Stomach (tissue), 9 donors: ENCODE data around the gene AZGP1. TPM values are rescaled to one million over a fixed set of nuclear protein-coding genes. Genes with fewer than 3 reads are reported as not detected.
"Not testable (repeated sequence)": the region's sequence is repeated elsewhere in the genome, so short reads cannot be mapped to it uniquely, and the experiment has no call there.

Experiments used
- DNase-seq, 2 donors: peaks; one replicate each; pipeline versions ENCODE4 v3.0.0 to v3.0.0-alpha.2; 2013 to 2019
- H3K27ac ChIP-seq, 5 donors: fragments of 200-600 bp in 4 of 5; sonication (generic) in 4 of 5; one replicate each; pipeline ENCODE4 v1.5.1; 2013 to 2019; ENCODE audit warnings: mild to moderate bottlenecking in 1 of 5, moderate library complexity in 1 of 5
- H3K27me3 ChIP-seq, 3 donors: fragments of 200-600 bp; sonication (generic); one replicate each; pipeline ENCODE4 v1.5.1; 2017 to 2019; ENCODE audit warnings: mixed run types in 1 of 3
- H3K36me3 ChIP-seq, 4 donors: fragments of 200-600 bp; sonication (generic); 1 replicate in 3 of 4; 2 replicates in 1 of 4; pipeline ENCODE4 v1.5.1; 2016 to 2019
- H3K4me1 ChIP-seq, 4 donors: fragments of 200-600 bp; sonication (generic); one replicate each; pipeline ENCODE4 v1.5.1; 2016 to 2019
- H3K4me3 ChIP-seq, 4 donors: fragments of 200-600 bp; sonication (generic) in 3 of 4; one replicate each; pipeline ENCODE4 v1.5.1; 2016 to 2019; ENCODE audit warnings: mild to moderate bottlenecking in 1 of 4
- H3K9me3 ChIP-seq, 4 donors: fragments of 200-600 bp; sonication (generic); one replicate each; pipeline ENCODE4 v1.5.1; 2016 to 2019
- CTCF ChIP-seq, 7 experiments: fragments of 450-650 bp in 4 of 7; fragments of 200-600 bp in 3 of 7; sonication (generic) in 3 of 7; IDR thresholded peaks; one replicate each; pipeline ENCODE4 v1.5.1; 2016 to 2019; ENCODE audit warnings: antibody characterized with exemption in 7 of 7, control low read depth in 2 of 7, mild to moderate bottlenecking in 1 of 7
- EP300 ChIP-seq: sonication (generic); formaldehyde crosslinking; IDR thresholded peaks from one replicate; pipeline ENCODE4 v1.6.1; 2017; ENCODE audit warnings: antibody characterized with exemption
- POLR2A ChIP-seq, 4 donors: fragments of 450-650 bp; IDR thresholded peaks; one replicate each; pipeline ENCODE4 v1.6.1; 2016; ENCODE audit warnings: antibody characterized with exemption in 4 of 4, control low read depth in 2 of 4, mild to moderate bottlenecking in 1 of 4, moderate library complexity in 1 of 4
- POLR2AphosphoS5 ChIP-seq, 3 donors: sonication (generic); formaldehyde crosslinking; IDR thresholded peaks; one replicate each; pipeline ENCODE4 v1.6.1; 2016; ENCODE audit warnings: antibody characterized with exemption in 3 of 3
- WGBS, 5 donors: extraction: QIAGEN DNeasy Blood & Tissue Kit in 3 of 5; methylation state at CpG; one replicate each; pipeline versions ENCODE4 v1.1.5 to v1.1.7; 2013 to 2018; 5-methylcytosine and 5-hydroxymethylcytosine counted together
- intact Hi-C: fragments of 100-400 bp; cut with DNase I; formaldehyde crosslinking; loops from one replicate; pipeline ENCODE4 v1.15.1; 2023; ENCODE audit warnings: low total_unique reads
- polyA plus RNA-seq, 3 donors: library from polyadenylated mRNA; stranded (reverse); fragments of 200-250 nt; gene quantifications; one replicate each; pipeline ENCODE4 v1.2.3, GENCODE V29; 2013
- total RNA-seq, 5 donors: library from RNA; depleted of rRNA; stranded (reverse); fragments of >200 nt; gene quantifications; one replicate each; pipeline versions ENCODE4 v1.1.0 to v1.2.3, GENCODE V29; 2014 to 2016
- donor health status: healthy with polysubstance abuse.
- donor health status: Bipolar disorder and iron deficiency.
- donor health status: healthy.

Gene AZGP1
- total and polyA plus RNA-seq, 8 donors: 6.8 to 461 (median 92.3) TPM; not detected in 1

- Histone ChIP-seq H3K9me3 (no peaks in the 10 kb centered on the region), H3K4me1 (peaks cover 19 to 35% (median 30%) of the 10 kb centered on the region in 4 donors), H3K27me3 (no peaks in the 10 kb centered on the region), H3K4me3 (no peak overlapping the region), H3K36me3 (no peaks in the 10 kb centered on the region), H3K27ac (peak overlapping the region in 1 of 5 donors; percentile 80)
- TF ChIP-seq EP300: no peak
- TF ChIP-seq POLR2A (IDR thresholded peaks at IDR 0.05): no peak
- TF ChIP-seq POLR2AphosphoS5 (IDR thresholded peaks at IDR 0.05): no peak
- no peak for TF ChIP-seq CTCF (IDR thresholded peaks at IDR 0.05)
- WGBS, 5 donors: 66 to 90% (median 79%) methylated on average over 2 of the region's 2 CpGs
- DNase-seq: no peak
- intact Hi-C loops: no loop called here
Measured at GRCh38 chr7:100010901-100011300, 35.1 kb upstream of the AZGP1 start.

GRCh38 chr7:100009952-100010351, 34.1 kb upstream of the AZGP1 start:
- H3K36me3 ChIP-seq, H3K9me3 ChIP-seq, H3K4me3 ChIP-seq, H3K27me3 ChIP-seq, DNase-seq, intact Hi-C loops: not testable (repeated sequence)
- 64 to 83% (median 74%) methylated on average over 8 of the region's 8 CpGs for WGBS, 5 donors
- Histone ChIP-seq H3K4me1 (peaks cover 15 to 35% (median 28%) of the 10 kb centered on the region in 4 donors), H3K27ac (peak overlapping the region in 2 of 5 donors; percentile 86 to 87)

GRCh38 chr7:100008525-100008924, 32.7 kb upstream of the AZGP1 start:
- TF ChIP-seq EP300 (no peak), POLR2A (IDR thresholded peaks at IDR 0.05) (no peak), POLR2AphosphoS5 (IDR thresholded peaks at IDR 0.05) (peak in 2 of 3 donors; percentile 32 to 34), CTCF (IDR thresholded peaks at IDR 0.05) (no peak)
- intact Hi-C loops: no loop called here
- DNase-seq: peak; percentile 87 to 89
- peak overlapping the region; percentile 46 to 87 (median 76) for H3K27ac ChIP-seq
- H3K27me3 ChIP-seq: no peaks in the 10 kb centered on the region
- no peak overlapping the region for H3K4me3 ChIP-seq
- H3K36me3 ChIP-seq: no peaks in the 10 kb centered on the region
- H3K9me3 ChIP-seq: no peaks in the 10 kb centered on the region
- WGBS, 5 donors: 20 to 53% (median 33%) methylated on average over 10 of the region's 10 CpGs
- H3K4me1 ChIP-seq: peaks cover 24 to 45% (median 36%) of the 10 kb centered on the region in 4 donors

GRCh38 chr7:100007887-100008286, 32.1 kb upstream of the AZGP1 start:
- DNase-seq: no peak
- intact Hi-C loops: no loop called here
- 42 to 75% (median 61%) methylated on average over 2 to 3 of the region's 3 CpGs for WGBS, 5 donors
- H3K9me3 ChIP-seq: no peaks in the 10 kb centered on the region
- no peaks in the 10 kb centered on the region for H3K27me3 ChIP-seq
- H3K27ac ChIP-seq: peak overlapping the region; percentile 46 to 87 (median 76)
- no peaks in the 10 kb centered on the region for H3K36me3 ChIP-seq
- TF ChIP-seq POLR2AphosphoS5 (IDR thresholded peaks at IDR 0.05) (no peak), EP300 (no peak), CTCF (IDR thresholded peaks at IDR 0.05) (no peak), POLR2A (IDR thresholded peaks at IDR 0.05) (no peak)
- no peak overlapping the region for H3K4me3 ChIP-seq
- peaks cover 25 to 45% (median 37%) of the 10 kb centered on the region in 4 donors for H3K4me1 ChIP-seq
